Mammary epithelial cell (primary cell): Measurements from ENCODE around the gene FBXL16.

Experiments
- CTCF ChIP-seq, 2 donors: IDR thresholded peaks in 1 of 2; conservative IDR thresholded peaks in 1 of 2; 2 replicates each; pipeline ENCODE4 v1.5.1; 2011 to 2012; ENCODE audit warnings: inconsistent platforms in 2 of 2, low read length in 2 of 2, mild to moderate bottlenecking in 2 of 2, control low read depth in 1 of 2, low read depth in 1 of 2; ENCODE audit not compliant: insufficient read depth in 1 of 2; ENCODE audit errors: extremely low read depth in 1 of 2
- EZH2 ChIP-seq: IDR thresholded peaks from 2 replicates; pipeline ENCODE4 v1.6.1; 2012; ENCODE audit warnings: low read length, inconsistent platforms, borderline replicate concordance

- TF ChIP-seq CTCF (conservative IDR thresholded peaks at IDR 0.05 in 1 of 2, IDR thresholded peaks at IDR 0.05 in 1 of 2; ENCODE audit: extremely low read depth in 1 of 2, insufficient read depth in 1 of 2, low read depth in 1 of 2, low read length in 2 of 2) (no peak), EZH2 (no peak)
Observed at GRCh38 chr16:644556-644955, 61.0 kb downstream of the FBXL16 start.
